SW480 (cell line): ENCODE data around the gene LRRN2.

Experiments
- DNase-seq: peaks from one replicate; pipeline ENCODE4 v3.0.0-alpha.2; 2016; ENCODE audit warnings: low spot score

Gene LRRN2

GRCh38 chr1:204600203-204600602, 85.3 kb downstream of the LRRN2 start:
- no peak for DNase-seq

DNA sequence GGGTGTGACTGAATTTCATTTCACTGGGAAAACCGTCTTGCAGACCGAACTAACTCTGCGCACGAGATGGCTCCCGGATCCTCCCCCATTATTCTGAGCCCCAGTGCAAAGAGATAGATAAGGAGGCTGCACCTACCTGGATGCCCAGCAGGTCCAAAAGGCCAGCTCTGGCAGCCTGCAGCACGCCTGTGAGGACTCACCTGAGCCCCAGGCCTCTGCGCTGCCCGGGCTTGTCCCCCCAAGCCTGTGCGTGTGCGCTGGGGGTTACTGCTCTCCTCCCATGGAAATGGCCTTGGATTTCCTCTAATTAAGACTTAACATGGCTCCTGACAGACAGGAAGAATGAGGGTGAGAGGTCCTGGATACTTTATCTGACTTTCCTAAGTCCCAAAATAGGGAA, 85.9 kb downstream of the LRRN2 start:
- no peak for DNase-seq

DNA sequence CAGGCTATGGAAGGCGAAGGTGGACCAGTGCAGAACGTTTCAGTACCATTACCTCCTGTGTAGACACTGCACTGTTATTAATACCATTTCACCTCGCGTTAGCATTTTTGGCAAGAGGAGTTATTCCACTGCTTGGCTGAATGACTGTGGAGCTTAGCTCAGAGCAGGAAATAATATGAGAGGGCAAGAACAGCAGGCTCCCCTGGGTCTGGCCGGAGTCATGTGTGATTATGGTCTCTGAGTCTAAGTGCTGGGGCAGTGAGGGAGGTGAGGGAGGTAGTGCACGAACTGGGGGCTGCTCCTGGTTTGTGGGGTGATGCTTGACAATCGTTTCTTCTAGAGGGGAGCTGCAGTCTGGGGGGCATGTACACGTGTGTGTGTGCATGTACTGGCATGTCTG, 86.4 kb downstream of the LRRN2 start:
- no peak for DNase-seq

DNA sequence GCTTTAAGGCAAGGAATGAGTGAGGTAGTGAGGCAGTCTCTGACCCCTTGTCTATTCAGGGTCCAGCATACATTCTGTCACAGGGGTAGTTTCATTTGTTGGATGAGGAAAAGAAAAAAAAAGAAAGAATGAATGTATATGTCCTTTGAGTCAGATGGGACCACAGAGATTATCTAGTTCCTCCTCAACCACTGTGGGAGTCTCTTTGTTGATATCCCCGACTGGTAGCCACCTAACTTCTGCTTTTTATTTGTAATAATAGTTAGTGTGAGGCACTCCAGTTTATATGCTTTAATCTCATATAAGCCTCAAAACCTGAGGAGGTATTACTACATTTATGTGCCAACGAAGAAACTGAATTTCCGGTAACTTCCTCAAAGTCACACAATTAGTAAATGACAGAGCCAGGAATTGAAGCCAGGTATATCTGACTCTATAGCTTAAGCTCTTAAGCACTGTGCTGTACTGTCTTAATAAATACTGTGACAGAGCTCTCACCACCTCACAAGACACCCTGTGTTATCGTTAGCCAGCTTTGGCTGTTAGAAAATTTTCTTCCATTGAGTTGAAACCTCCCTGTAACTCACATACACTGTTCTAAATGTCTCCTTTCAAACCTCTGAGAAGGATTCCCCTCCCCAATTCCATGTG, 87.1 kb downstream of the LRRN2 start:
- DNase-seq = no peak

DNA sequence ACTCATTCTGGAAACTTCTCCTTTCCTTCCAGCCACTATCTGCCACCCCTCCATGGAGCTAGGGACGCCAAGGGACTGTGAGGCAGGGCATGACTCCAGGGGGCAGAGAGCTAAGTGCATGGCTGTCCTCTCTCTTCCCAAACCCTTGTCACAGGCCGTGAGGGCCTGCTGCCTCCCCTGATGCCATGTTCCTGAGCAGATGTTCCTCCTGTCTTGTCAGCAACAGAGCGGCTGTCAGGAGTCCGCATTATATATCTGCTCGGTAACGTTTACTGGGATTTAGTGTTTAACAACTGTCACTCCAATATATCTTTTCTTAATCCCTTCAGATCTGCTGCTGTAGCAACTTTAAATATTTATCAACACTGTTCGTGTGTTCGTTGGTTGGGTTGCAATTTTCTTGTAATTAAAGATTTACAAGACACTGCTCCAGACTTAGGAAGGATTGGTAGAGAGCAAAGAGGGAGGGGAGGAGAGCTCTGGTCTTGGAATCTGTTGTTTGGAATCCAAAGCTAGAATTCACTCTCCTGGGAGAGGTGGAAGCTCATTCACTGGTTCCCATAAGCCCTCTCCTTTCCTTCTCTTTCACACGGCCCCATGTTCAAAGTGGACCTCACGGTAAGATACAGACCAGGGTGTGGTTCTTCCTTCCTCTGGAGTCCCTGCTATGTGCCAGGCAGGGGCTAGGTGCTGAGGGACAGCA, 93.1 kb downstream of the LRRN2 start:
- DNase-seq = no peak

DNA sequence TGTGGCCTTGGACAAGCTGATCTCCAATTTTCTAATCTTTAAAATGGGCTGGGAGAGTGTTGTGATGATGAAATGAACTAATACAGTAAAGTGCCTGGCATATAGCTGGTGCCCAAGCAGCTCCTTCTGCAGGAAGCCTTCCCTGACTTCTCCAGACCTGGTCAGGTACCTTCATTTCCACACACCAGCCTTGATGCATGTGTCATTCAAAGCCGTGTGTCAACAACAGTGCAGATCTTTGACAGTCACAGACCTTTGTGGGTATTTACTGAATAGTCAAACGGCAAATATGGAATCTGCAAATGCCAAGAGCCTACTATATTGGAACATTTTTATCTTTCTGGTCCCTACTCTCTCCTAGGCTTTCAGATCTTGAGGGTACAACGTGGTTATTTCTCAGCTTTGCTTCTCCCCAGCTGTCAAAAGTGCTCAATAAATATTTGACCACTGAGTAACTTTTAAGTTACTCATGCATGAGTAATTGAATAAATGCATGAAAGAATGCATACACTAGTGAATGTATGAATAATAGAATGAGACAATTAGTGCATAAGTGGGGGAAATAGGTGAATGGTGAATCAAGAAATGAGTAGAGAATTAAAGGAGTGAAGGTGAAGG, 94.0 kb downstream of the LRRN2 start:
- no peak for DNase-seq

- DNase-seq = no peak
These were observed 96.0 kb downstream of the LRRN2 start for GRCh38 chr1:204589409-204590038.

- DNase-seq = no peak
These were observed 96.7 kb downstream of the LRRN2 start for GRCh38 chr1:204588826-204589225.

GRCh38 chr1:204587621-204588020, 97.9 kb downstream of the LRRN2 start:
- DNase-seq = no peak

- peak; percentile 39 for DNase-seq
These were observed 100.7 kb downstream of the LRRN2 start for GRCh38 chr1:204584699-204585372.

DNA sequence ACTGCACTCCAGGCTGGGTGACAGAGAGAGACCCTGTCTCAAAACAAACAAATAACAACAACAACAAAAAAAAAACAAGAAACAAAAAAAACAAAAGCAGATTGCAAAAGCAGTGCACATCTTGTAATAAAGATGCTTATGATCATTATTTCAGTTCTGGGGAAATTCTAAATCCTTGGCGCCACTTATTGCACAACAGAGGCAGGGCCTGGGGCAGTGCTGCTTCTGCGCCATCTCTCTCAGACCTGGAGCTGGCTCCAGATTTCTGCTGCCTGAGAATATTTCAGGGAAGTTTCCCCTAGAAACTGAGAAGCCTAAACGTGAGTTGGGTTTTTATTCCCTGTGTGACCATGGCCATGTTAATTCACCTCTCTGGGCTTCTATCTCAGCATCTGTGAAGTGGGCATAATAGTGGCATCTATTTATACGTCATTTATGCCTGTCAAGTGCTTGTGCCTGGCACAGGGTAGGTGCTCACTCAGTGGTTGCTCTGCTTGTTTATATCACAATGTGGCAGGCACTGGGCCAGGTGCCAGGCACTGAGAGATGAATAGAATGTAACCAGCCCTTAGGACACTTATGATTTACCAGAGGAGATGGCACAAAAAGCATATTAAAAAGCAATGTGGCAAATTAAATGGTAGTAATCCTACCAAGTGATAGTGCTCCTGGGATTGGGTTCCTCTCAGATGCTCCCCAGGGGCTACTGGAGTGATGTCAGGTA, 101.5 kb downstream of the LRRN2 start:
- no peak for DNase-seq

DNA sequence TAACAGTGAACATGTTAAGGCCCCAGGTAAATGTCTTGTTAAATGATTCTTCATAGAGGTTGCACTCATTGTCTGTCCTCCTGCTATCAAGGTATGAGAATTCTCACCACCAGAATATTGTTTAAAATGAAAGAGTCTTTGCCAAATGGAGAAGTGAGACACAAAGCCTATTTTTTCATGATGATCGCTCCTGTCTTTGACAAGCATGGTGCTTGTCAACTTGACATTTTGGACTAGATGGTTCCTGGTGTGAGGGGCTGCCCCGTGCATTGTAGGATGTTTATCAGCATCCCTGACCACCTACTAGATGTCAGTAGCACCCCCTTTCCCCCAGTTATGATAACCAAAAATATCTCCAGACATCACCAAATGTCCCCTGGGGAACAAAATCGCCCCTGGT, 103.8 kb downstream of the LRRN2 start:
- no peak for DNase-seq

GRCh38 chr1:204580862-204581261, 104.7 kb downstream of the LRRN2 start:
- DNase-seq = no peak

GRCh38 chr1:204579681-204580080, 105.9 kb downstream of the LRRN2 start:
- DNase-seq = no peak

DNA sequence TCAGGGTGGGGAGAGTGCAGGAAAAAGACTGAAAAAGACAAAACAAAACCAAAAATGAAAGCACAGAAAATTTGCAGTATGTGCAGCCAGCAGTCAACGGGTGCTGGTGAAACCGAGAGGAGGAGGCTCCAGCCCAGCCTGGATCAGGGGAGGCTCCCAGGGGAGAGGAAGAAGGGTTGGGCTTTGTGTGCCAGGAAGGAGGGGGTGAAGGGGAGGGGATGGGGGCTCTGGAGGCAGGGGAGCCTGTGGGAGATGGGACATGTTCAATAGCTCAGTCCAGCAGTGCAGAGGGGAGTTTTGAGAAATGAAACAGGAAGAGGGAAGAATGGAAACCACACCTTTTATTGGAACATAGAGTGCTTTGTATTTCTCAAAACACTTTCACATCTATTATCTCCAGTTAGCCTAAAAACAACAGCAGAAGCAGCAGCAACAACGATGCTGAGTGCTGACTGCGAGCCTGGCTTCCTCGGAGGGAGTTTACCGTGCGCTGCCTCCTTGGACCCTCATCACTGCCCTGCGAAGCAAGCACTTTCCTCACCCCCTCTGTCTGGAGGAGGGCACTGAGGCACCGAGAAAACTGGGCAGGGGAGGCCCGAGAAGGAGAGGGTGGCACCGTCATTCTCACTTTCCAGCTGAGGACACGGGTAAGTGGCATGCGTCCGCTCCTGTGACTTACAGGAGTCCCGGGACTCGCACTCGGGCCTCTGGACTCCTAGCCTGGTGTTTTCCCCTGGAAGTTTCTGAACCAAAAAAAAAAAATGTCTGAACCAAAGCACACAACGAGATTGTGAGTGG, 106.5 kb downstream of the LRRN2 start:
- DNase-seq = no peak

GRCh38 chr1:204577794-204578478, 107.6 kb downstream of the LRRN2 start:
- DNase-seq = no peak

GRCh38 chr1:204576422-204576821, 109.1 kb downstream of the LRRN2 start:
- DNase-seq = no peak

DNA sequence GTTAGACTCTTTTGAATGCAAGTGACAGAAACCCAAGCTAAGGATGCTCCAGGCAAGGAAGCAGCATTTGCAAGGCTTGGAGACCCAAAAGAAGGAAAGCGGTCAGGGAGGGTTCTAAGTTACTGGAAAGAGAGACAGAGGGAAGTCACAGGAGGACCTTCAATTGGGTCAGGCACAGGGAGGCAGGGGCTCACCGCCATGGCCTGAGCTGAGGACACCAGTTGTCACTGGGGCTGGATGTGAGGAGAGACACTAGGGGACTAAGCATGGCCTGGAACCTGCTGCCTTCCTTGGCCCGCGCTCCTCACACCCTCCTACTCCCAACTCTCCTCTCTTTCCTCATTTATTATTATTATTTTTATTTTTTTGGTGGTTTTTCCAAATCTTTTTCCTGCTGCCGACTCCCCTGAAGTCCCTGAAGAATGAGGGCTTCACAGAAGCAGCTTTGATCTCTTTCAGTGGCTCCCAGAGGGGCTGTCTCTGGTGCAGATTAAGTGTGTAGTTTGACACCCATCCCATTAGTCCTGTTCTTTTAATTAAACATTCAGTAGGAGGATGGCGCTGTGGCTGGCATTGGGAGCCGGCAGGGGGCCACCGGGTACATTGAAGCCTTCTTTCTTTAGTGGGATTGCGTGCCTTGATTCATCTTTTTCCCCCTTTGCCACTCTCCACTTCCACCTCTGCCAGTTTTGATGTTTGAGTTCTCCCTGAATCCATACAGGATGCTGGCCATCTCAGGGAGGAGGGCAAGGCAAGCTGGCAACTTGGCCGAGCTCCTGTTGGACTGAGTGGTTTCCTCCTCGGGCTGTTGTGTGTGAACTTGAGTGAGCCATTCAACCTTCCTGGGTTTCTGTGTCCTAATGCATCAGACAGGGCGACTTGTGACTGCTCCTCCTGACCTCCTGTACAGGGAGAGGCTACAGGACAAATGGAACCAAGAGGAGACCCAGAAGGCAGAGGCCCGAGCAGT, 110.0 kb downstream of the LRRN2 start:
- DNase-seq = no peak

- DNase-seq = no peak
These were observed 110.7 kb downstream of the LRRN2 start for GRCh38 chr1:204574865-204575163.
